Caco-2 (cell line): ENCODE measurements around the gene NOS1AP. TPM values are rescaled to one million over a fixed set of nuclear protein-coding genes. Genes with fewer than 3 reads are reported as not detected.

Experiments used
- BruUV-seq: library from RNA; stranded (reverse); fragments of 400-500 nt; replicated peaks from 2 replicates; lab custom pipeline; 2021; lab: Mats Ljungman, UMichigan
- CTCF ChIA-PET: fragments of 300-600 bp; sonication (Branson Sonifier 250); formaldehyde crosslinking; loops from one replicate; lab custom pipeline; 2022; ENCODE audit warnings: antibody characterized with exemption; lab: Charles Lee
- POLR2A ChIA-PET: fragments of 300-600 bp; sonication (Branson Sonifier 250); formaldehyde crosslinking; loops from one replicate; lab custom pipeline; 2022; ENCODE audit warnings: antibody characterized with exemption; lab: Charles Lee
- DNase-seq, 2 experiments: peaks; one replicate each; pipeline versions ENCODE4 v3.0.0 to v3.0.0-alpha.2; 2020 to 2022
- H3K27me3 ChIP-seq: replicated peaks from 2 replicates; pipeline ENCODE4 v1.6.0; 2011; ENCODE audit warnings: low read length; ENCODE audit not compliant: control insufficient read depth, insufficient read depth
- H3K36me3 ChIP-seq: 2 replicates; pipeline ENCODE4 v1.5.1; 2011; ENCODE audit warnings: low read length; ENCODE audit not compliant: control insufficient read depth, insufficient read depth
- H3K4me1 ChIP-seq: fragments of 250-450 bp; sonication (Bioruptor Pico); 2 replicates; pipeline ENCODE4 v1.5.1; 2020; ENCODE audit warnings: mild to moderate bottlenecking
- H3K4me3 ChIP-seq: 2 replicates; pipeline ENCODE4 v1.5.1; 2011; ENCODE audit warnings: low read depth, mild to moderate bottlenecking, control low read depth, low read length
- H3K9me3 ChIP-seq: fragments of 250-450 bp; sonication (Bioruptor Pico); 2 replicates; pipeline ENCODE4 v1.5.1; 2020; ENCODE audit warnings: mild to moderate bottlenecking, moderate library complexity
- H3K27ac Mint-ChIP-seq: one replicate; pipeline ENCODE4 v1.8.0; 2022; ENCODE audit warnings: mixed read lengths; ENCODE audit not compliant: unreplicated experiment
- H3K27me3 Mint-ChIP-seq: one replicate; pipeline ENCODE4 v1.8.0; 2022; ENCODE audit warnings: mixed read lengths; ENCODE audit not compliant: insufficient read depth, unreplicated experiment
- H3K36me3 Mint-ChIP-seq: one replicate; pipeline ENCODE4 v1.8.0; 2022; ENCODE audit warnings: mild to moderate bottlenecking, mixed read lengths; ENCODE audit not compliant: insufficient read depth, unreplicated experiment
- H3K4me1 Mint-ChIP-seq: one replicate; pipeline ENCODE4 v1.8.0; 2022; ENCODE audit warnings: low read depth, mixed read lengths; ENCODE audit not compliant: unreplicated experiment
- H3K4me3 Mint-ChIP-seq: one replicate; pipeline ENCODE4 v1.8.0; 2022; ENCODE audit warnings: mild to moderate bottlenecking, moderate library complexity, mixed read lengths; ENCODE audit not compliant: unreplicated experiment
- H3K9me3 Mint-ChIP-seq: one replicate; pipeline ENCODE4 v1.8.0; 2022; ENCODE audit warnings: mixed read lengths; ENCODE audit not compliant: unreplicated experiment
- CTCF ChIP-seq, 2 experiments: fragments of 200-600 bp in 1 of 2; IDR thresholded peaks; 1 replicate in 1 of 2; 2 replicates in 1 of 2; pipeline versions ENCODE4 v1.5.1 to v1.8.0; 2011 to 2022; ENCODE audit warnings: antibody characterized with exemption in 1 of 2, control low read depth in 1 of 2, inconsistent platforms in 1 of 2, low read depth in 1 of 2, low read length in 1 of 2, mild to moderate bottlenecking in 1 of 2, moderate library complexity in 1 of 2; ENCODE audit not compliant: insufficient read depth in 1 of 2, severe bottlenecking in 1 of 2, unreplicated experiment in 1 of 2
- intact Hi-C: fragments of 100-400 bp; cut with micrococcal nuclease; formaldehyde crosslinking; loops from one replicate; pipeline ENCODE4 v1.10.0; 2022; ENCODE audit not compliant: unreplicated experiment
- total RNA-seq: library from RNA; stranded (reverse); gene quantifications from 2 replicates; pipeline ENCODE4 v1.2.3, GENCODE V29; 2022

NOS1AP gene
- total RNA-seq, 1 experiment from 2014 or later = 5.5 TPM

GRCh38 chr1:162373072-162373427 lies 303.6 kb downstream of the NOS1AP start:
- H3K36me3 ChIP-seq = no peaks in the 10 kb centered on the region; the same call in 1 of the 2 replicates
- H3K27me3 ChIP-seq = no peaks in the 10 kb centered on the region
- intact Hi-C loops = no loop called here
- CTCF ChIA-PET = interaction anchor here (1.0 kb wide), 1 partner anchor 9 kb away, joined by 3 read pairs; no protein-coding TSS in a partner anchor
- H3K9me3 ChIP-seq = no peaks in the 10 kb centered on the region
- no peaks in the 10 kb centered on the region for H3K36me3 Mint-ChIP-seq
- no TSS peak for BruUV-seq
- no peak for TF ChIP-seq CTCF (IDR thresholded peaks at IDR 0.05; ENCODE audit: insufficient read depth in 1 of 2, low read depth in 1 of 2, low read length in 1 of 2, severe bottlenecking in 1 of 2, unreplicated experiment in 1 of 2)
- H3K9me3 Mint-ChIP-seq = no peaks in the 10 kb centered on the region
- H3K4me3 Mint-ChIP-seq = no peak overlapping the region
- peak overlapping the region; percentile 18 for H3K27ac Mint-ChIP-seq
- no peak overlapping the region for H3K4me3 ChIP-seq
- no peak for DNase-seq
- no peaks in the 10 kb centered on the region for H3K27me3 Mint-ChIP-seq
- peaks cover 20% of the 10 kb centered on the region for H3K4me1 Mint-ChIP-seq
- peaks cover 16% of the 10 kb centered on the region for H3K4me1 ChIP-seq
- POLR2A ChIA-PET = no interaction called here

GRCh38 chr1:162373541-162374260 lies 304.2 kb downstream of the NOS1AP start:
- ChIA-PET POLR2A (no interaction called here), CTCF (no interaction called here)
- Mint-ChIP-seq H3K4me1 (peaks cover 20% of the 10 kb centered on the region), H3K27ac (no peak overlapping the region), H3K27me3 (no peaks in the 10 kb centered on the region), H3K36me3 (no peaks in the 10 kb centered on the region), H3K4me3 (no peak overlapping the region), H3K9me3 (no peaks in the 10 kb centered on the region)
- DNase-seq = peak in 1 of 2 experiments; percentile 52
- no peak for TF ChIP-seq CTCF (IDR thresholded peaks at IDR 0.05; ENCODE audit: insufficient read depth in 1 of 2, low read depth in 1 of 2, low read length in 1 of 2, severe bottlenecking in 1 of 2, unreplicated experiment in 1 of 2)
- Histone ChIP-seq H3K27me3 (no peaks in the 10 kb centered on the region), H3K9me3 (no peaks in the 10 kb centered on the region), H3K4me3 (no peak overlapping the region), H3K36me3 (no peaks in the 10 kb centered on the region; the same call in 1 of the 2 replicates), H3K4me1 (peaks cover 16% of the 10 kb centered on the region)
- no TSS peak for BruUV-seq
- intact Hi-C loops = no loop called here

GRCh38 chr1:162374406-162374805 lies 304.9 kb downstream of the NOS1AP start:
- Mint-ChIP-seq H3K36me3 (no peaks in the 10 kb centered on the region), H3K27ac (peak overlapping the region; percentile 30), H3K4me1 (peaks cover 20% of the 10 kb centered on the region), H3K27me3 (no peaks in the 10 kb centered on the region), H3K9me3 (no peaks in the 10 kb centered on the region), H3K4me3 (no peak overlapping the region)
- BruUV-seq = no TSS peak
- DNase-seq = no peak
- TF ChIP-seq CTCF (IDR thresholded peaks at IDR 0.05; ENCODE audit: insufficient read depth in 1 of 2, low read depth in 1 of 2, low read length in 1 of 2, severe bottlenecking in 1 of 2, unreplicated experiment in 1 of 2) = no peak
- Histone ChIP-seq H3K4me3 (no peak overlapping the region), H3K36me3 (no peaks in the 10 kb centered on the region; the same call in 1 of the 2 replicates), H3K4me1 (peaks cover 16% of the 10 kb centered on the region), H3K9me3 (no peaks in the 10 kb centered on the region), H3K27me3 (no peaks in the 10 kb centered on the region)
- ChIA-PET POLR2A (no interaction called here), CTCF (no interaction called here)
- intact Hi-C loops = no loop called here
